ENCODE results near the gene ALDOC.

GRCh38 chr17:28530250-28530649 lies 46.4 kb downstream of the ALDOC start:
- TF ChIP-seq CTCF (IDR thresholded peaks at IDR 0.05) (no peak), POLR2A (IDR thresholded peaks at IDR 0.05) (no peak)

Data from uterus (tissue), 2 donors.